Measurements from ENCODE around the gene CLIP2.
A peak's percentile ranks its signal among the peaks of the same experiment; 100 is the strongest.

The CLIP2 gene

GRCh38 chr7:74371381-74372341, 82.5 kb downstream of the CLIP2 start:
- TF ChIP-seq REST (IDR thresholded peaks at IDR 0.05; ENCODE audit: low read depth), result no peak
- peak; percentile 58 for TF ChIP-seq MAX (IDR thresholded peaks at IDR 0.05)

- TF ChIP-seq CEBPB (IDR thresholded peaks at IDR 0.05), result no peak
- no peak for TF ChIP-seq CREB1 (IDR thresholded peaks at IDR 0.05; ENCODE audit: low read depth)
- TF ChIP-seq USF1 (IDR thresholded peaks at IDR 0.05), result no peak
- no peak for TF ChIP-seq MAX (IDR thresholded peaks at IDR 0.05)
- no peak for TF ChIP-seq TCF12 (IDR thresholded peaks at IDR 0.05; ENCODE audit: low read depth)
- TF ChIP-seq EP300 (IDR thresholded peaks at IDR 0.05; ENCODE audit: borderline replicate concordance), result no peak
- no peak for TF ChIP-seq YY1 (IDR thresholded peaks at IDR 0.05; ENCODE audit: low read depth)
- TF ChIP-seq NFIC (IDR thresholded peaks at IDR 0.05), result no peak
- no peak for TF ChIP-seq TEAD4 (IDR thresholded peaks at IDR 0.05)
- TF ChIP-seq EGR1 (IDR thresholded peaks at IDR 0.05), result no peak
- no peak for TF ChIP-seq FOXM1 (IDR thresholded peaks at IDR 0.05; ENCODE audit: borderline replicate concordance, low read depth)
- TF ChIP-seq RAD21 (IDR thresholded peaks at IDR 0.05; ENCODE audit: low read depth), result no peak
- no peak for TF ChIP-seq REST (IDR thresholded peaks at IDR 0.05; ENCODE audit: low read depth)
- TF ChIP-seq ZBTB7A (IDR thresholded peaks at IDR 0.05; ENCODE audit: low read depth), result no peak
- TF ChIP-seq TAF1 (IDR thresholded peaks at IDR 0.05; ENCODE audit: low read depth), result no peak
These were observed 83.4 kb downstream of the CLIP2 start for GRCh38 chr7:74372511-74373111.

- TF ChIP-seq EP300 (IDR thresholded peaks at IDR 0.05; ENCODE audit: borderline replicate concordance), result no peak
- TF ChIP-seq TAF1 (IDR thresholded peaks at IDR 0.05; ENCODE audit: low read depth), result no peak
- no peak for TF ChIP-seq USF1 (IDR thresholded peaks at IDR 0.05)
- TF ChIP-seq FOXM1 (IDR thresholded peaks at IDR 0.05; ENCODE audit: borderline replicate concordance, low read depth), result no peak
- TF ChIP-seq TCF12 (IDR thresholded peaks at IDR 0.05; ENCODE audit: low read depth), result no peak
- no peak for TF ChIP-seq EGR1 (IDR thresholded peaks at IDR 0.05)
These were observed 84.3 kb downstream of the CLIP2 start for GRCh38 chr7:74373536-74373935.

- TF ChIP-seq EGR1 (IDR thresholded peaks at IDR 0.05) (no peak), TCF12 (IDR thresholded peaks at IDR 0.05; ENCODE audit: low read depth) (no peak), CEBPB (IDR thresholded peaks at IDR 0.05) (no peak), EP300 (IDR thresholded peaks at IDR 0.05; ENCODE audit: borderline replicate concordance) (no peak), TAF1 (IDR thresholded peaks at IDR 0.05; ENCODE audit: low read depth) (no peak), FOXM1 (IDR thresholded peaks at IDR 0.05; ENCODE audit: borderline replicate concordance, low read depth) (no peak), TEAD4 (IDR thresholded peaks at IDR 0.05) (no peak), RAD21 (IDR thresholded peaks at IDR 0.05; ENCODE audit: low read depth) (no peak), CREB1 (IDR thresholded peaks at IDR 0.05; ENCODE audit: low read depth) (no peak), YY1 (IDR thresholded peaks at IDR 0.05; ENCODE audit: low read depth) (no peak), MAX (IDR thresholded peaks at IDR 0.05) (no peak), REST (IDR thresholded peaks at IDR 0.05; ENCODE audit: low read depth) (no peak), USF1 (IDR thresholded peaks at IDR 0.05) (no peak), NFIC (IDR thresholded peaks at IDR 0.05) (no peak), ZBTB7A (IDR thresholded peaks at IDR 0.05; ENCODE audit: low read depth) (no peak)
These were observed 86.6 kb downstream of the CLIP2 start for GRCh38 chr7:74375726-74376220.
